Bronchial epithelial cell (primary cell): Measurements from ENCODE around the gene IP6K3. TPM values are rescaled to one million over a fixed set of nuclear protein-coding genes. Genes with fewer than 3 reads are reported as not detected.

Experiments used
- DNase-seq: peaks from one replicate; pipeline ENCODE4 v3.0.0-alpha.2; 2010; ENCODE audit warnings: low read depth
- FAIRE-seq: peaks from 2 replicates; lab custom pipeline; 2011; peaks lifted over from hg19 to GRCh38; lab: Jason Lieb, UNC
- H3K27me3 ChIP-seq: 2 replicates; pipeline ENCODE4 v1.5.1; 2011; ENCODE audit warnings: low read length; ENCODE audit not compliant: control insufficient read depth, insufficient read depth
- H3K36me3 ChIP-seq: 2 replicates; pipeline ENCODE4 v1.5.1; 2011; ENCODE audit warnings: low read length; ENCODE audit not compliant: control insufficient read depth, insufficient read depth
- H3K4me3 ChIP-seq: 2 replicates; pipeline ENCODE4 v1.5.1; 2011; ENCODE audit warnings: mild to moderate bottlenecking, low read depth, low read length, control low read depth
- CTCF ChIP-seq: IDR thresholded peaks from 2 replicates; pipeline ENCODE4 v1.5.1; 2011; ENCODE audit warnings: mild to moderate bottlenecking, moderate library complexity, low read length, control low read depth, inconsistent platforms; ENCODE audit not compliant: insufficient read depth, severe bottlenecking
- total RNA-seq: library from RNA; depleted of rRNA; stranded (reverse); fragments of >200 nt; gene quantifications from 2 replicates; pipeline ENCODE4 v1.2.1, GENCODE V29; 2014

Gene IP6K3
- total RNA-seq, 1 donor from 2014 or later = under 0.01 TPM

GRCh38 chr6:33790379-33790778 is 43.7 kb upstream of the IP6K3 start:
- no peak overlapping the region for H3K4me3 ChIP-seq
- FAIRE-seq (no peak), DNase-seq (no peak)
- peaks cover 1% of the 10 kb centered on the region for H3K36me3 ChIP-seq
- H3K27me3 ChIP-seq = peaks cover 2% of the 10 kb centered on the region
- TF ChIP-seq CTCF = no peak

GRCh38 chr6:33789550-33789895 is 42.8 kb upstream of the IP6K3 start:
- peaks cover 8% of the 10 kb centered on the region for H3K36me3 ChIP-seq
- DNase-seq = no peak
- FAIRE-seq = no peak
- H3K4me3 ChIP-seq = no peak overlapping the region
- no peak for TF ChIP-seq CTCF
- H3K27me3 ChIP-seq = peaks cover 2% of the 10 kb centered on the region

- no peak for FAIRE-seq
- H3K4me3 ChIP-seq = peak within 1 kb of the TSS; percentile 59
Observed at GRCh38 chr6:33788694-33789549, 42.2 kb upstream of the IP6K3 start, which contains the start of gene LEMD2. TSS of gene LEMD2 (minus strand) at chr6:33789130. CDS start at chr6:33789116, 14 bp downstream.

GRCh38 chr6:33787954-33788693 is 41.4 kb upstream of the IP6K3 start:
- DNase-seq (peak; percentile 51), FAIRE-seq (no peak)
- H3K36me3 ChIP-seq = peaks cover 16% of the 10 kb centered on the region
- no peak for TF ChIP-seq CTCF
- H3K4me3 ChIP-seq = peak overlapping the region; percentile 59
- H3K27me3 ChIP-seq = no peaks in the 10 kb centered on the region

More at GRCh38 chr6:33788694-33789549, 42.2 kb upstream of the IP6K3 start, which contains the start of gene LEMD2:
- Histone ChIP-seq H3K27me3 (peaks cover 2% of the 10 kb centered on the region), H3K36me3 (peaks cover 12% of the 10 kb centered on the region)
- TF ChIP-seq CTCF = peak; percentile 20
- peak; percentile 76 for DNase-seq

- H3K27me3 ChIP-seq = no peaks in the 10 kb centered on the region
- TF ChIP-seq CTCF = no peak
- peaks cover 18% of the 10 kb centered on the region for H3K36me3 ChIP-seq
- DNase-seq = peak; percentile 44
- H3K4me3 ChIP-seq = peak overlapping the region; percentile 59
- FAIRE-seq = no peak
Observed at GRCh38 chr6:33787346-33787953, 40.7 kb upstream of the IP6K3 start.
